Prostate gland (tissue), 2 donors: ENCODE data around the gene FNBP1L.

ENCODE experiments used
- POLR2A ChIP-seq: fragments of 450-650 bp; IDR thresholded peaks from one replicate; pipeline ENCODE4 v1.6.1; 2016; ENCODE audit warnings: antibody characterized with exemption, mild to moderate bottlenecking
- POLR2AphosphoS5 ChIP-seq: sonication (generic); formaldehyde crosslinking; IDR thresholded peaks from one replicate; pipeline ENCODE4 v1.6.1; 2017; ENCODE audit warnings: antibody characterized with exemption
- TF ChIP-seq, protein P1 (sequence below), 4 experiments: fragments of 200-600 bp in 2 of 4; fragments of 450-650 bp in 2 of 4; sonication (generic) in 2 of 4; IDR thresholded peaks; 1 replicate in 3 of 4; 2 replicates in 1 of 4; pipeline ENCODE4 v1.5.1; 2016 to 2019; ENCODE audit warnings: antibody characterized with exemption in 4 of 4, mild to moderate bottlenecking in 2 of 4, moderate library complexity in 2 of 4

GRCh38 chr1:93546162-93546863 is 98.4 kb downstream of the FNBP1L start:
- TF ChIP-seq, protein P1, sequence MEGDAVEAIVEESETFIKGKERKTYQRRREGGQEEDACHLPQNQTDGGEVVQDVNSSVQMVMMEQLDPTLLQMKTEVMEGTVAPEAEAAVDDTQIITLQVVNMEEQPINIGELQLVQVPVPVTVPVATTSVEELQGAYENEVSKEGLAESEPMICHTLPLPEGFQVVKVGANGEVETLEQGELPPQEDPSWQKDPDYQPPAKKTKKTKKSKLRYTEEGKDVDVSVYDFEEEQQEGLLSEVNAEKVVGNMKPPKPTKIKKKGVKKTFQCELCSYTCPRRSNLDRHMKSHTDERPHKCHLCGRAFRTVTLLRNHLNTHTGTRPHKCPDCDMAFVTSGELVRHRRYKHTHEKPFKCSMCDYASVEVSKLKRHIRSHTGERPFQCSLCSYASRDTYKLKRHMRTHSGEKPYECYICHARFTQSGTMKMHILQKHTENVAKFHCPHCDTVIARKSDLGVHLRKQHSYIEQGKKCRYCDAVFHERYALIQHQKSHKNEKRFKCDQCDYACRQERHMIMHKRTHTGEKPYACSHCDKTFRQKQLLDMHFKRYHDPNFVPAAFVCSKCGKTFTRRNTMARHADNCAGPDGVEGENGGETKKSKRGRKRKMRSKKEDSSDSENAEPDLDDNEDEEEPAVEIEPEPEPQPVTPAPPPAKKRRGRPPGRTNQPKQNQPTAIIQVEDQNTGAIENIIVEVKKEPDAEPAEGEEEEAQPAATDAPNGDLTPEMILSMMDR (IDR thresholded peaks at IDR 0.05) = no peak
- no peak for TF ChIP-seq POLR2AphosphoS5
- no peak for TF ChIP-seq POLR2A
